ENCODE data around the gene MYH13.

MYH13 gene

GRCh38 chr17:10339051-10339450 lies 33.8 kb downstream of the MYH13 start:
- Histone ChIP-seq H3K27ac (ENCODE audit: low read depth, low read length) (no peak overlapping the region), H3K4me1 (ENCODE audit: insufficient read depth, low read length) (no peaks in the 10 kb centered on the region), H3K9ac (ENCODE audit: low read length) (no peak overlapping the region), H3K4me3 (ENCODE audit: low read depth in 1 of 2, low read length in 2 of 2) (no peak overlapping the region), H3K9me3 (ENCODE audit: low read length) (no peaks in the 10 kb centered on the region), H3K27me3 (ENCODE audit: control insufficient read depth in 1 of 2, insufficient read depth in 2 of 2, low read length in 2 of 2) (no peaks in the 10 kb centered on the region), H3K36me3 (ENCODE audit: insufficient read depth, low read length) (no peaks in the 10 kb centered on the region)

GRCh38 chr17:10337976-10338375 lies 34.8 kb downstream of the MYH13 start:
- H3K9me3 ChIP-seq (ENCODE audit: low read length), result no peaks in the 10 kb centered on the region
- no peaks in the 10 kb centered on the region for H3K27me3 ChIP-seq (ENCODE audit: control insufficient read depth in 1 of 2, insufficient read depth in 2 of 2, low read length in 2 of 2)
- no peaks in the 10 kb centered on the region for H3K4me1 ChIP-seq (ENCODE audit: insufficient read depth, low read length)
- no peak overlapping the region for H3K9ac ChIP-seq (ENCODE audit: low read length)
- H3K4me3 ChIP-seq (ENCODE audit: low read depth in 1 of 2, low read length in 2 of 2), result no peak overlapping the region
- no peak overlapping the region for H3K27ac ChIP-seq (ENCODE audit: low read depth, low read length)
- no peaks in the 10 kb centered on the region for H3K36me3 ChIP-seq (ENCODE audit: insufficient read depth, low read length)

- Histone ChIP-seq H3K4me1 (ENCODE audit: insufficient read depth, low read length) (no peaks in the 10 kb centered on the region), H3K9ac (ENCODE audit: low read length) (no peak overlapping the region), H3K27ac (ENCODE audit: low read depth, low read length) (no peak overlapping the region), H3K36me3 (ENCODE audit: insufficient read depth, low read length) (no peaks in the 10 kb centered on the region), H3K9me3 (ENCODE audit: low read length) (no peaks in the 10 kb centered on the region), H3K27me3 (ENCODE audit: control insufficient read depth in 1 of 2, insufficient read depth in 2 of 2, low read length in 2 of 2) (no peaks in the 10 kb centered on the region), H3K4me3 (ENCODE audit: low read depth in 1 of 2, low read length in 2 of 2) (no peak overlapping the region)
These were observed 35.7 kb downstream of the MYH13 start for GRCh38 chr17:10337136-10337535.

GRCh38 chr17:10336393-10336792 lies 36.4 kb downstream of the MYH13 start:
- no peak overlapping the region for H3K9ac ChIP-seq (ENCODE audit: low read length)
- H3K27me3 ChIP-seq (ENCODE audit: control insufficient read depth in 1 of 2, insufficient read depth in 2 of 2, low read length in 2 of 2), result no peaks in the 10 kb centered on the region
- no peaks in the 10 kb centered on the region for H3K36me3 ChIP-seq (ENCODE audit: insufficient read depth, low read length)
- H3K4me1 ChIP-seq (ENCODE audit: insufficient read depth, low read length), result no peaks in the 10 kb centered on the region
- H3K27ac ChIP-seq (ENCODE audit: low read depth, low read length), result no peak overlapping the region
- H3K4me3 ChIP-seq (ENCODE audit: low read depth in 1 of 2, low read length in 2 of 2), result no peak overlapping the region
- H3K9me3 ChIP-seq (ENCODE audit: low read length), result no peaks in the 10 kb centered on the region

- Histone ChIP-seq H3K27me3 (ENCODE audit: control insufficient read depth in 1 of 2, insufficient read depth in 2 of 2, low read length in 2 of 2) (no peaks in the 10 kb centered on the region), H3K36me3 (ENCODE audit: insufficient read depth, low read length) (no peaks in the 10 kb centered on the region), H3K9ac (ENCODE audit: low read length) (no peak overlapping the region), H3K27ac (ENCODE audit: low read depth, low read length) (no peak overlapping the region), H3K4me1 (ENCODE audit: insufficient read depth, low read length) (no peaks in the 10 kb centered on the region), H3K4me3 (ENCODE audit: low read depth in 1 of 2, low read length in 2 of 2) (no peak overlapping the region), H3K9me3 (ENCODE audit: low read length) (no peaks in the 10 kb centered on the region)
These were observed 40.3 kb downstream of the MYH13 start for GRCh38 chr17:10332515-10332914.

GRCh38 chr17:10328971-10329923 lies 43.6 kb downstream of the MYH13 start:
- H3K9ac ChIP-seq (ENCODE audit: low read length), result no peak overlapping the region
- H3K27ac ChIP-seq (ENCODE audit: low read depth, low read length), result no peak overlapping the region
- no peaks in the 10 kb centered on the region for H3K4me1 ChIP-seq (ENCODE audit: insufficient read depth, low read length)
- H3K9me3 ChIP-seq (ENCODE audit: low read length), result no peaks in the 10 kb centered on the region
- H3K36me3 ChIP-seq (ENCODE audit: insufficient read depth, low read length), result no peaks in the 10 kb centered on the region
- H3K4me3 ChIP-seq (ENCODE audit: low read depth in 1 of 2, low read length in 2 of 2), result no peak overlapping the region
- no peaks in the 10 kb centered on the region for H3K27me3 ChIP-seq (ENCODE audit: control insufficient read depth in 1 of 2, insufficient read depth in 2 of 2, low read length in 2 of 2)

GRCh38 chr17:10328206-10328605 lies 44.6 kb downstream of the MYH13 start:
- H3K4me1 ChIP-seq (ENCODE audit: insufficient read depth, low read length), result no peaks in the 10 kb centered on the region
- no peaks in the 10 kb centered on the region for H3K27me3 ChIP-seq (ENCODE audit: control insufficient read depth in 1 of 2, insufficient read depth in 2 of 2, low read length in 2 of 2)

GRCh38 chr17:10327640-10328039 lies 45.2 kb downstream of the MYH13 start:
- H3K9me3 ChIP-seq (ENCODE audit: low read length), result no peaks in the 10 kb centered on the region
- no peak overlapping the region for H3K4me3 ChIP-seq (ENCODE audit: low read depth in 1 of 2, low read length in 2 of 2)
- no peak overlapping the region for H3K27ac ChIP-seq (ENCODE audit: low read depth, low read length)
- no peak overlapping the region for H3K9ac ChIP-seq (ENCODE audit: low read length)
- no peaks in the 10 kb centered on the region for H3K27me3 ChIP-seq (ENCODE audit: control insufficient read depth in 1 of 2, insufficient read depth in 2 of 2, low read length in 2 of 2)
- no peaks in the 10 kb centered on the region for H3K36me3 ChIP-seq (ENCODE audit: insufficient read depth, low read length)
- H3K4me1 ChIP-seq (ENCODE audit: insufficient read depth, low read length), result no peaks in the 10 kb centered on the region

More at GRCh38 chr17:10328206-10328605, 44.6 kb downstream of the MYH13 start:
- Histone ChIP-seq H3K9ac (ENCODE audit: low read length) (no peak overlapping the region), H3K4me3 (ENCODE audit: low read depth in 1 of 2, low read length in 2 of 2) (no peak overlapping the region), H3K27ac (ENCODE audit: low read depth, low read length) (no peak overlapping the region), H3K9me3 (ENCODE audit: low read length) (no peaks in the 10 kb centered on the region), H3K36me3 (ENCODE audit: insufficient read depth, low read length) (no peaks in the 10 kb centered on the region)

- Histone ChIP-seq H3K4me3 (ENCODE audit: low read depth in 1 of 2, low read length in 2 of 2) (no peak overlapping the region), H3K36me3 (ENCODE audit: insufficient read depth, low read length) (no peaks in the 10 kb centered on the region), H3K9ac (ENCODE audit: low read length) (no peak overlapping the region), H3K27me3 (ENCODE audit: control insufficient read depth in 1 of 2, insufficient read depth in 2 of 2, low read length in 2 of 2) (no peaks in the 10 kb centered on the region), H3K9me3 (ENCODE audit: low read length) (no peaks in the 10 kb centered on the region), H3K4me1 (ENCODE audit: insufficient read depth, low read length) (no peaks in the 10 kb centered on the region), H3K27ac (ENCODE audit: low read depth, low read length) (no peak overlapping the region)
These were observed 47.6 kb downstream of the MYH13 start for GRCh38 chr17:10325031-10325695.

- Histone ChIP-seq H3K9ac (ENCODE audit: low read length) (no peak overlapping the region), H3K4me1 (ENCODE audit: insufficient read depth, low read length) (no peaks in the 10 kb centered on the region), H3K9me3 (ENCODE audit: low read length) (no peaks in the 10 kb centered on the region), H3K27me3 (ENCODE audit: control insufficient read depth in 1 of 2, insufficient read depth in 2 of 2, low read length in 2 of 2) (no peaks in the 10 kb centered on the region), H3K27ac (ENCODE audit: low read depth, low read length) (no peak overlapping the region), H3K4me3 (ENCODE audit: low read depth in 1 of 2, low read length in 2 of 2) (no peak overlapping the region), H3K36me3 (ENCODE audit: insufficient read depth, low read length) (no peaks in the 10 kb centered on the region)
These were observed 48.8 kb downstream of the MYH13 start for GRCh38 chr17:10323812-10324610.

GRCh38 chr17:10318535-10318934 lies 54.3 kb downstream of the MYH13 start:
- Histone ChIP-seq H3K4me1 (ENCODE audit: insufficient read depth, low read length) (no peaks in the 10 kb centered on the region), H3K9me3 (ENCODE audit: low read length) (no peaks in the 10 kb centered on the region), H3K9ac (ENCODE audit: low read length) (no peak overlapping the region), H3K27ac (ENCODE audit: low read depth, low read length) (no peak overlapping the region), H3K36me3 (ENCODE audit: insufficient read depth, low read length) (no peaks in the 10 kb centered on the region), H3K27me3 (ENCODE audit: control insufficient read depth in 1 of 2, insufficient read depth in 2 of 2, low read length in 2 of 2) (no peaks in the 10 kb centered on the region), H3K4me3 (ENCODE audit: low read depth in 1 of 2, low read length in 2 of 2) (no peak overlapping the region)
